Measurements from ENCODE around the gene OAT. TPM values are rescaled to one million over a fixed set of nuclear protein-coding genes. Genes with fewer than 3 reads are reported as not detected.

OAT gene
- total and polyA plus RNA-seq, 2 experiments from 2014 or later: 232 to 263 TPM

DNA sequence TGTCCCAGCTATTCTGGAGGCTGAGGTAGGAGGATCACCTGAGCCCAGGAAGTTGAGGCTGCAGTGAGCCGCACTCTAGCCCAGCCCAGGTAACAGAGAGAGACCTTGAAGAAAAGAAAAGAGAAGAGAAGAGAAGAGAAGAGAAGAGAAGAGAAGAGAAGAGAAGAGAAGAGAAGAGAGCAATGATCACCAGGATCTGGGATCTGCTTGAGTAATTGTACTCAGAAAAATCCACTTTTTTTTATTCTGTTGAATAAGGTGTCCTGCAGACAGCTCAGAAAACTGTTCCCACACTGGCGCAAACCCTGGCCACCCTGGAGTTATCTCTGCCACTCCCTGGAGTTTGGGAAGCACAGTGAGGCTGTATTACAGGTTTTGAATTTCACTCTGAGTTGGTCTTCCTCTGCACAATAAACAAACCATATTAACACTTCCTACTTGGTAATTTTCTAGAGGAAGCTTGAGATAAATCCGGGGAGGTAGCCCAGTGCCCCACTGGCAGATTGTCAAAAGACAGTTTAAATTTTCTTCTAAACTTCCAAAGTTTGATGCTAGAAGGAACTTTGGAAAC, 9.6 kb upstream of the OAT start:
- in situ Hi-C loops (cut with MboI): no loop called here
- Histone ChIP-seq H3K79me2 (ENCODE audit: insufficient read depth) (no peaks in the 10 kb centered on the region), H3K4me2 (ENCODE audit: unreplicated experiment) (no peak overlapping the region), H3K9me3 (ENCODE audit: low read depth) (no peaks in the 10 kb centered on the region), H3K27me3 (replicated peaks; ENCODE audit: insufficient read depth) (peaks cover 47% of the 10 kb centered on the region), H3K9ac (no peak overlapping the region), H3F3A (ENCODE audit: insufficient read depth) (no peaks in the 10 kb centered on the region), H3K36me3 (ENCODE audit: low read depth) (no peaks in the 10 kb centered on the region), H3K9me2 (ENCODE audit: insufficient read depth) (no peaks in the 10 kb centered on the region), H2AFZ (no peak overlapping the region), H3K4me1 (ENCODE audit: insufficient read depth) (no peaks in the 10 kb centered on the region), H3K27ac (no peak overlapping the region), H3K4me3 (no peak overlapping the region), H4K20me1 (ENCODE audit: insufficient read depth) (no peaks in the 10 kb centered on the region)
- TF ChIP-seq EZH2 (IDR thresholded peaks at IDR 0.05; ENCODE audit: insufficient read depth, poor library complexity, severe bottlenecking): no peak
- TF ChIP-seq EZH2phosphoT487 (IDR thresholded peaks at IDR 0.05; ENCODE audit: insufficient read depth, low read depth): no peak
- WGBS, 2 experiments (ENCODE audit: low coverage in 1 of 2, low lambda C conversion rate in 2 of 2, missing lambda C conversion rate in 2 of 2): 50 to 51% methylated on average over 3 of the region's 3 CpGs
- DNase-seq: no peak

DNA sequence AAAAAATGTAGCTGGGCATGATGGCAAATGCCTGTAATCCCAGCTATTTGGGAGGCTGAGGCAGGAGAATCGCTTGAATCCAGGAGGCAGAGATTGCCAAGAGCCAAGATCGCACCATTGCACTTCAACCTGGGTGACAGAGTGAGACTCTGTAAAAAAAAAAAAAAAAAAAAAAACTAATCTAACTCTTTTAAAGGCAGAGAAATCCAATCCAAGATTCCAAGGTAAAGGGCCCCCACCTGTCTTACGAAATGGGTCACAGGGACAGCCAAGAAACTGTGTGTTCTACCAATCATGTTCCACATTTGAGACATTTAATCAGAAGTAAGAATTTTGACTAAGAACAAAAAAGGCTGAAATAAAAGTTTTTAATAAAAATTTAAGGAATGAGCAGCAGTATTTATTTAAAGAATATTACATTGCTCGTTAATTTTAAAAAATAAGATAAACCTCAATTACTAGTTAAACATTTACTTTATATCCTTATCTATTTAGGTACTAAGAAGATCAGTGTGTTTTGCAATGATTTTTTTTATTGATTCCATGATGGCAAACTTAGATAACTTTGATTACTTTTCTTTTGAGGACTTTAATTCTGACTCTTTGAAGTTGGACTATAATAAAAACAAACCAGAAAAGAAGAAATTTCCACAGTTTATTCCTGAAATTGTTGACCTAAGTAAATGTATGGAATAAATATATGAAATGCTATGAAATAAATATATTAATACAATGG, 6.7 kb upstream of the OAT start:
- Histone ChIP-seq H4K20me1 (ENCODE audit: insufficient read depth) (no peaks in the 10 kb centered on the region), H3K9me2 (ENCODE audit: insufficient read depth) (no peaks in the 10 kb centered on the region), H2AFZ (no peak overlapping the region), H3K36me3 (ENCODE audit: low read depth) (no peaks in the 10 kb centered on the region), H3K27me3 (replicated peaks; ENCODE audit: insufficient read depth) (peaks cover 47% of the 10 kb centered on the region), H3K27ac (no peak overlapping the region), H3K4me3 (no peak overlapping the region), H3F3A (ENCODE audit: insufficient read depth) (no peaks in the 10 kb centered on the region), H3K79me2 (ENCODE audit: insufficient read depth) (no peaks in the 10 kb centered on the region), H3K4me2 (ENCODE audit: unreplicated experiment) (no peak overlapping the region), H3K9me3 (ENCODE audit: low read depth) (no peaks in the 10 kb centered on the region), H3K4me1 (ENCODE audit: insufficient read depth) (no peaks in the 10 kb centered on the region), H3K9ac (no peak overlapping the region)
- TF ChIP-seq EZH2 (IDR thresholded peaks at IDR 0.05; ENCODE audit: insufficient read depth, poor library complexity, severe bottlenecking) (no peak), EZH2phosphoT487 (IDR thresholded peaks at IDR 0.05; ENCODE audit: insufficient read depth, low read depth) (no peak)
- WGBS, 2 experiments (ENCODE audit: low coverage in 1 of 2, low lambda C conversion rate in 2 of 2, missing lambda C conversion rate in 2 of 2): 61 to 66% methylated on average over 4 of the region's 4 CpGs
- in situ Hi-C loops (cut with MboI): no loop called here
- DNase-seq: no peak

DNA sequence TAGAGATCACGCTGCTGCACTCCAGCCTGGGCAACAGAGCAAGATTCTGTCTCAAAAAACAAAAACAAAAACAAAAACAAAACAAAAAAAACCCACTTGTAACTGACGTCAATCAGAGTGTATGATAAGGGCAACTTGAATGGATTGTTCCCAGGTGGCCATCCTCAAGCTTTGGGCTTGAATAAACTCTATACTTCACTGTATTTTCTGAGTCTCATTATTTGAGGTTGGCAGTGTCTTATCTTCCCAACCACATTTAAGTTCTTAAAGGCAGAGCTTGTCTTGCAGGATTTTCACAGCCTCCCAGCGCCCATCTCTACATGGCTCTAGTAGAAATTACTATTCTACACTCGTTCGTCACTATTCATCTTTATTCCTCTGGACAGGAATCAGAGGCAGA, 5.1 kb upstream of the OAT start:
- TF ChIP-seq EZH2 (IDR thresholded peaks at IDR 0.05; ENCODE audit: insufficient read depth, poor library complexity, severe bottlenecking) (no peak), EZH2phosphoT487 (IDR thresholded peaks at IDR 0.05; ENCODE audit: insufficient read depth, low read depth) (no peak)
- H2AFZ ChIP-seq: no peak overlapping the region
- no peak overlapping the region for H3K4me3 ChIP-seq
- H3K27ac ChIP-seq: no peak overlapping the region
- H4K20me1 ChIP-seq (ENCODE audit: insufficient read depth): no peaks in the 10 kb centered on the region
- no peaks in the 10 kb centered on the region for H3K36me3 ChIP-seq (ENCODE audit: low read depth)
- WGBS, 2 experiments (ENCODE audit: low coverage in 1 of 2, low lambda C conversion rate in 2 of 2, missing lambda C conversion rate in 2 of 2): 58 to 62% methylated on average over 5 of the region's 5 CpGs
- no peaks in the 10 kb centered on the region for H3K79me2 ChIP-seq (ENCODE audit: insufficient read depth)
- peaks cover 43% of the 10 kb centered on the region for H3K27me3 ChIP-seq (replicated peaks; ENCODE audit: insufficient read depth)
- no peaks in the 10 kb centered on the region for H3K4me1 ChIP-seq (ENCODE audit: insufficient read depth)
- H3K9ac ChIP-seq: no peak overlapping the region
- H3K9me3 ChIP-seq (ENCODE audit: low read depth): no peaks in the 10 kb centered on the region
- no peaks in the 10 kb centered on the region for H3K9me2 ChIP-seq (ENCODE audit: insufficient read depth)
- DNase-seq: no peak
- H3K4me2 ChIP-seq (ENCODE audit: unreplicated experiment): no peak overlapping the region
- no peaks in the 10 kb centered on the region for H3F3A ChIP-seq (ENCODE audit: insufficient read depth)
- in situ Hi-C loops (cut with MboI): no loop called here

DNA sequence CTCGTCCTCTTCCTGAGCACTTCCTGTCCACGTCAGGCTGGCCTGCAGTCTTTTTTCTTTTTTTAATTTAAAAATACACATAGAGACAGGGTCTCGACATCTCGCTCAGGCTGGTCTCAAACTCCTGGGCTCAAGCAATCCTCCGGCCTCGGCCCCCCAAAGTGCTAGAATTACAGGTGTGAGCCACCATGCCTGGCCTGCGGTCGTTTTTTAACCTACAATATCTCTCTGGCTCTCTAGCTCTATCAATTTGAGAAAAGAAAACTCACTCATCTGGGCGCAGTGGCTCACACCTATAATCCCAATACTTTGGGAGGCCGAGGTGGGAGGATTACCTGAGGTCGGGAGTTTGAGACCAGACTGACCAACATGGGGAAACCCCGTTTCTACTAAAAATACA, 4.0 kb upstream of the OAT start:
- no peak overlapping the region for H3K27ac ChIP-seq
- H3K4me1 ChIP-seq (ENCODE audit: insufficient read depth): no peaks in the 10 kb centered on the region
- no peak overlapping the region for H3K4me2 ChIP-seq (ENCODE audit: unreplicated experiment)
- H3K79me2 ChIP-seq (ENCODE audit: insufficient read depth): peaks cover 8% of the 10 kb centered on the region
- H3K9me3 ChIP-seq (ENCODE audit: low read depth): no peaks in the 10 kb centered on the region
- H3K9me2 ChIP-seq (ENCODE audit: insufficient read depth): no peaks in the 10 kb centered on the region
- TF ChIP-seq EZH2phosphoT487 (IDR thresholded peaks at IDR 0.05; ENCODE audit: insufficient read depth, low read depth) (no peak), EZH2 (IDR thresholded peaks at IDR 0.05; ENCODE audit: insufficient read depth, poor library complexity, severe bottlenecking) (no peak)
- in situ Hi-C loops (cut with MboI): no loop called here
- no peak overlapping the region for H3K9ac ChIP-seq
- no peak overlapping the region for H3K4me3 ChIP-seq
- 52 to 57% methylated on average over 11 to 12 of the region's 12 CpGs for WGBS, 2 experiments (ENCODE audit: low coverage in 1 of 2, low lambda C conversion rate in 2 of 2, missing lambda C conversion rate in 2 of 2)
- no peak overlapping the region for H2AFZ ChIP-seq
- H4K20me1 ChIP-seq (ENCODE audit: insufficient read depth): no peaks in the 10 kb centered on the region
- H3K27me3 ChIP-seq (replicated peaks; ENCODE audit: insufficient read depth): peaks cover 34% of the 10 kb centered on the region; the same call in 1 of the 2 replicates
- no peaks in the 10 kb centered on the region for H3F3A ChIP-seq (ENCODE audit: insufficient read depth)
- H3K36me3 ChIP-seq (ENCODE audit: low read depth): no peaks in the 10 kb centered on the region
- no peak for DNase-seq

Measured in GM23248 (cell line).